ENCODE results near the gene ISOC2. TPM values are rescaled to one million over a fixed set of nuclear protein-coding genes. Genes with fewer than 3 reads are reported as not detected.

The ISOC2 gene
- total and polyA plus RNA-seq, 4 donors: 34.9 to 85.0 (median 65.9) TPM

- no peak overlapping the region for H3K27ac ChIP-seq (ENCODE audit: low read depth in 1 of 2, low read length in 1 of 2)
- no peak overlapping the region for H3K9ac ChIP-seq (ENCODE audit: insufficient read depth in 1 of 2, low read length in 2 of 2)
- H3K36me3 ChIP-seq (ENCODE audit: control insufficient read depth in 4 of 4, insufficient read depth in 4 of 4, low read length in 4 of 4): no peaks in the 10 kb centered on the region
- DNase-seq: no peak
- ATAC-seq (ENCODE audit: insufficient read depth, low FRiP score): no peak
- WGBS, 2 donors: 4 to 5% methylated on average over 21 of the region's 21 CpGs
- peaks cover 12 to 68% (median 47%) of the 10 kb centered on the region in 3 donors for H3K27me3 ChIP-seq (ENCODE audit: control insufficient read depth in 3 of 3, insufficient read depth in 3 of 3, low read length in 2 of 3)
- TF ChIP-seq, protein P1, sequence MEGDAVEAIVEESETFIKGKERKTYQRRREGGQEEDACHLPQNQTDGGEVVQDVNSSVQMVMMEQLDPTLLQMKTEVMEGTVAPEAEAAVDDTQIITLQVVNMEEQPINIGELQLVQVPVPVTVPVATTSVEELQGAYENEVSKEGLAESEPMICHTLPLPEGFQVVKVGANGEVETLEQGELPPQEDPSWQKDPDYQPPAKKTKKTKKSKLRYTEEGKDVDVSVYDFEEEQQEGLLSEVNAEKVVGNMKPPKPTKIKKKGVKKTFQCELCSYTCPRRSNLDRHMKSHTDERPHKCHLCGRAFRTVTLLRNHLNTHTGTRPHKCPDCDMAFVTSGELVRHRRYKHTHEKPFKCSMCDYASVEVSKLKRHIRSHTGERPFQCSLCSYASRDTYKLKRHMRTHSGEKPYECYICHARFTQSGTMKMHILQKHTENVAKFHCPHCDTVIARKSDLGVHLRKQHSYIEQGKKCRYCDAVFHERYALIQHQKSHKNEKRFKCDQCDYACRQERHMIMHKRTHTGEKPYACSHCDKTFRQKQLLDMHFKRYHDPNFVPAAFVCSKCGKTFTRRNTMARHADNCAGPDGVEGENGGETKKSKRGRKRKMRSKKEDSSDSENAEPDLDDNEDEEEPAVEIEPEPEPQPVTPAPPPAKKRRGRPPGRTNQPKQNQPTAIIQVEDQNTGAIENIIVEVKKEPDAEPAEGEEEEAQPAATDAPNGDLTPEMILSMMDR (IDR thresholded peaks at IDR 0.05; ENCODE audit: control extremely low read depth, extremely low read depth): no peak
- H3K4me3 ChIP-seq: no peak overlapping the region
- H3K9me3 ChIP-seq (ENCODE audit: control insufficient read depth in 4 of 4, insufficient read depth in 3 of 4, low read length in 3 of 4): peaks cover 0 to 10% (median 0%) of the 10 kb centered on the region in 4 donors
- H3K4me1 ChIP-seq (ENCODE audit: control insufficient read depth in 5 of 5, insufficient read depth in 5 of 5, low read length in 5 of 5): peaks cover 0 to 11% (median 0%) of the 10 kb centered on the region in 5 donors
These were observed 20.1 kb downstream of the ISOC2 start for GRCh38 chr19:55441319-55441691.

GRCh38 chr19:55440411-55441105 is 20.9 kb downstream of the ISOC2 start:
- Histone ChIP-seq H3K4me1 (ENCODE audit: control insufficient read depth in 5 of 5, insufficient read depth in 5 of 5, low read length in 5 of 5) (peaks cover 0 to 11% (median 0%) of the 10 kb centered on the region in 5 donors), H3K4me3 (no peak overlapping the region), H3K36me3 (ENCODE audit: control insufficient read depth in 4 of 4, insufficient read depth in 4 of 4, low read length in 4 of 4) (no peaks in the 10 kb centered on the region), H3K9ac (ENCODE audit: insufficient read depth in 1 of 2, low read length in 2 of 2) (no peak overlapping the region), H3K9me3 (ENCODE audit: control insufficient read depth in 4 of 4, insufficient read depth in 3 of 4, low read length in 3 of 4) (peaks cover 0 to 10% (median 0%) of the 10 kb centered on the region in 4 donors), H3K27ac (ENCODE audit: low read depth in 1 of 2, low read length in 1 of 2) (no peak overlapping the region), H3K27me3 (ENCODE audit: control insufficient read depth in 3 of 3, insufficient read depth in 3 of 3, low read length in 2 of 3) (peaks cover 12 to 64% (median 47%) of the 10 kb centered on the region in 3 donors)
- ATAC-seq (ENCODE audit: insufficient read depth, low FRiP score): no peak
- no peak for DNase-seq
- TF ChIP-seq, protein P1 (IDR thresholded peaks at IDR 0.05; ENCODE audit: control extremely low read depth, extremely low read depth): no peak
- 8 to 10% methylated on average over 32 to 39 of the region's 39 CpGs for WGBS, 2 donors

DNA sequence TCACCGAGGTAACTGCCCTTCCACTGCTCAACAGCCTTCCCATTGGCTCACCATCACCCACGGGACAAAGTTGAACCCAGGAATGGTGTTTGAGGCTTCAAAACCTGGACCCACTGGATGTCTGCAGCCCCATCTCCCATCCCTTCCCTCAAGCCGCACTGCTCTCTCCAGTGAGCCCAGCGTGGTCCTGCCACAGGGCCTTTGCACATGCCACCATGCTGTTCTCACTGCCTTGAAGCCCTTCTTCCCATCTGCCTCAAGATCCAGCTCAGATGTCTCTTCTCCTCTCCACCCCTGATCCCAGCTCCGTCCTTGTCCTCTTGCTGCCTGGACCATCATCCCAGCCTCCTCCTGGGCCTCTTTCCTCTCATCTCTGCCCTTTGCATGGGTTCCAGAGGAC is 22.4 kb downstream of the ISOC2 start:
- ATAC-seq (ENCODE audit: insufficient read depth, low FRiP score) (no peak), DNase-seq (no peak)
- Histone ChIP-seq H3K9me3 (ENCODE audit: control insufficient read depth in 4 of 4, insufficient read depth in 3 of 4, low read length in 3 of 4) (peaks cover 0 to 8% (median 0%) of the 10 kb centered on the region in 4 donors), H3K4me1 (ENCODE audit: control insufficient read depth in 5 of 5, insufficient read depth in 5 of 5, low read length in 5 of 5) (peaks cover 0 to 11% (median 0%) of the 10 kb centered on the region in 5 donors), H3K27me3 (ENCODE audit: control insufficient read depth in 3 of 3, insufficient read depth in 3 of 3, low read length in 2 of 3) (peaks cover 8 to 55% (median 41%) of the 10 kb centered on the region in 3 donors), H3K9ac (ENCODE audit: insufficient read depth in 1 of 2, low read length in 2 of 2) (no peak overlapping the region), H3K36me3 (ENCODE audit: control insufficient read depth in 4 of 4, insufficient read depth in 4 of 4, low read length in 4 of 4) (no peaks in the 10 kb centered on the region), H3K4me3 (no peak overlapping the region), H3K27ac (ENCODE audit: low read depth in 1 of 2, low read length in 1 of 2) (no peak overlapping the region)
- TF ChIP-seq, protein P1 (IDR thresholded peaks at IDR 0.05; ENCODE audit: control extremely low read depth, extremely low read depth): no peak
- 83 to 88% methylated on average over 5 of the region's 5 CpGs for WGBS, 2 donors

Data from lung (tissue), 12 donors.